Upper lobe of left lung (tissue), 4 donors: ENCODE data around the gene FGFRL1.

Experiments
- EP300 ChIP-seq, 4 donors: sonication (generic); formaldehyde crosslinking; IDR thresholded peaks; one replicate each; pipeline ENCODE4 v1.5.1; 2017; ENCODE audit warnings: antibody characterized with exemption in 4 of 4, control low read depth in 2 of 4
- POLR2AphosphoS5 ChIP-seq, 2 donors: sonication (generic); formaldehyde crosslinking; IDR thresholded peaks; one replicate each; pipeline ENCODE4 v1.5.1; 2017; ENCODE audit warnings: antibody characterized with exemption in 2 of 2
- TF ChIP-seq, protein P1 (sequence below), 6 experiments: fragments of 450-650 bp in 4 of 6; fragments of 200-600 bp in 2 of 6; sonication (generic) in 2 of 6; IDR thresholded peaks; one replicate each; pipeline ENCODE4 v1.5.1; 2016 to 2019; ENCODE audit warnings: antibody characterized with exemption in 6 of 6

DNA sequence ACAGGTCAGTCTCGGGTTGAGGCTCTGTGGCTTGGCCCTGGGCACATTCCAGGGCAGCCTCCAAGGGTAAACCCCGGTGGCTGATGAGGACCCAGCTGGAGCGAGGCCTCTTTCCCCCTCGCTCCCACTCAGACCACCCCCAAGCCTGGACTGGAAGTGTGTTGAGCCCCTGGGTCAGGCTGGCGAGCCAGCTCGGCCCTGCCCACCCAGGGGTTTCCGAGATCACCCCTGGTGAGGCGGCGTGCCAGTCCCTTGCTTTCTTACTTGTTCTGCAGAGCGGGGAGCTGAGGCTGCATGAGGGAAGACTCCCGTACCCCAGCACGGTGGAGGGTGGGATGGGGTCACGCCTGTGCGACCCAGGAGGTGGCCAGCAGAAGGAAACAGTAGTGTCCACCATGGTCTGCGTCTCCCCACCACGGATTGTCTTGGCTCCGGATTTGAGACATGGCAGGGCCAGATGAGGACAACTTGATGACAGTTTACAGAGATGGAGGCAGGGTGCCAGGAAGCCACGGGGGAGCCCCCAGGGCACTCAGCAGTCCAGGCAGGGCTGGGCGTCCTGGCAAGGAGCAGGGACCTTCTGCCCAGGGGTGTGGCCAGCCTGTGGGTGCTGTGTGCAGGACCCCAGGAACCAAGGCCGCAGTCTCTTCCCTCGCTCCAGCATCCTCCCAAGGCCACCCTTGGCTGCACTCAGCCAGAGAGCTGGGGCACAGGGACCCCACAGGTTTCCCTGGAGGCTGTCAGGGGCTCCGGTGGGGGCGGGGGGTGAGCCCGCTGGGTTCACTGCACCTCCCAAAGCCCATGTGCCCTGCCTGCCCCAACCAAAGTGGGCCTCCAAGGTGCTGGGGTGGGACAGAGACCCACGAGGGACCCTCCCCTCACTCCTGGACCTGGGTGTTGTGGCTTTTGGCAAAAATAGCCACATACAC is 6.6 kb upstream of the FGFRL1 start:
- TF ChIP-seq, protein P1, sequence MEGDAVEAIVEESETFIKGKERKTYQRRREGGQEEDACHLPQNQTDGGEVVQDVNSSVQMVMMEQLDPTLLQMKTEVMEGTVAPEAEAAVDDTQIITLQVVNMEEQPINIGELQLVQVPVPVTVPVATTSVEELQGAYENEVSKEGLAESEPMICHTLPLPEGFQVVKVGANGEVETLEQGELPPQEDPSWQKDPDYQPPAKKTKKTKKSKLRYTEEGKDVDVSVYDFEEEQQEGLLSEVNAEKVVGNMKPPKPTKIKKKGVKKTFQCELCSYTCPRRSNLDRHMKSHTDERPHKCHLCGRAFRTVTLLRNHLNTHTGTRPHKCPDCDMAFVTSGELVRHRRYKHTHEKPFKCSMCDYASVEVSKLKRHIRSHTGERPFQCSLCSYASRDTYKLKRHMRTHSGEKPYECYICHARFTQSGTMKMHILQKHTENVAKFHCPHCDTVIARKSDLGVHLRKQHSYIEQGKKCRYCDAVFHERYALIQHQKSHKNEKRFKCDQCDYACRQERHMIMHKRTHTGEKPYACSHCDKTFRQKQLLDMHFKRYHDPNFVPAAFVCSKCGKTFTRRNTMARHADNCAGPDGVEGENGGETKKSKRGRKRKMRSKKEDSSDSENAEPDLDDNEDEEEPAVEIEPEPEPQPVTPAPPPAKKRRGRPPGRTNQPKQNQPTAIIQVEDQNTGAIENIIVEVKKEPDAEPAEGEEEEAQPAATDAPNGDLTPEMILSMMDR (IDR thresholded peaks at IDR 0.05) = no peak
- no peak for TF ChIP-seq POLR2AphosphoS5 (IDR thresholded peaks at IDR 0.05)
- no peak for TF ChIP-seq EP300 (IDR thresholded peaks at IDR 0.05)
